Ovary (tissue), 9 donors: ENCODE results near the gene DAP. TPM values are rescaled to one million over a fixed set of nuclear protein-coding genes. Genes with fewer than 3 reads are reported as not detected.

ENCODE experiments used
- DNase-seq, 5 donors: peaks; one replicate each; pipeline ENCODE4 v3.0.0-alpha.2; 2019 to 2020
- H3K27ac ChIP-seq, 2 donors: fragments of 200-600 bp; one replicate each; pipeline versions ENCODE4 v1.5.1 to v1.8.0; 2019 to 2022
- H3K27me3 ChIP-seq: fragments of 200-600 bp; one replicate; pipeline ENCODE4 v1.8.0; 2022
- H3K36me3 ChIP-seq: fragments of 200-600 bp; sonication (generic); one replicate; pipeline ENCODE4 v1.5.1; 2019
- H3K4me1 ChIP-seq: one replicate; pipeline ENCODE4 v1.8.1; 2013; ENCODE audit warnings: mild to moderate bottlenecking, moderate library complexity; ENCODE audit not compliant: insufficient read depth
- H3K4me3 ChIP-seq: fragments of 200-600 bp; sonication (generic); one replicate; pipeline ENCODE4 v1.5.1; 2017
- H3K9me3 ChIP-seq, 2 donors: fragments of 200-600 bp in 1 of 2; sonication (generic) in 1 of 2; one replicate each; pipeline versions ENCODE4 v1.5.1 to v1.8.1; 2013 to 2019; ENCODE audit warnings: mild to moderate bottlenecking in 1 of 2, moderate library complexity in 1 of 2
- CTCF ChIP-seq, 3 donors: fragments of 450-650 bp in 2 of 3; fragments of 200-600 bp in 1 of 3; IDR thresholded peaks; one replicate each; pipeline versions ENCODE4 v1.5.1 to v1.8.0; 2016 to 2022; ENCODE audit warnings: antibody characterized with exemption in 3 of 3, mild to moderate bottlenecking in 1 of 3
- EP300 ChIP-seq: sonication (generic); formaldehyde crosslinking; IDR thresholded peaks from one replicate; pipeline ENCODE4 v1.6.1; 2017; ENCODE audit warnings: antibody characterized with exemption
- POLR2A ChIP-seq: fragments of 450-650 bp; IDR thresholded peaks from one replicate; pipeline ENCODE4 v1.6.1; 2017; ENCODE audit warnings: antibody characterized with exemption, mild to moderate bottlenecking, moderate library complexity
- WGBS, 3 donors: extraction: QIAGEN DNeasy Blood & Tissue Kit in 1 of 3; methylation state at CpG; one replicate each; pipeline versions ENCODE4 v1.1.5 to v1.1.7; 2013 to 2017; 5-methylcytosine and 5-hydroxymethylcytosine counted together
- intact Hi-C, 4 donors: fragments of 100-400 bp; cut with DNase I; formaldehyde crosslinking; loops; one replicate each; pipeline versions ENCODE4 v1.11.0 to v1.15.1; 2022 to 2023
- polyA plus RNA-seq, 2 donors: library from polyadenylated mRNA; stranded (reverse); fragments of 200-250 nt in 1 of 2; fragments of 350-450 nt in 1 of 2; fragmentation: Illumina TruSeq in 1 of 2; extraction: RNeasy Lipid Tissue Mini Kit (QIAGEN cat#74804) in 1 of 2; gene quantifications; one replicate each; pipeline ENCODE4 v1.2.3, GENCODE V29; 2013 to 2014
- total RNA-seq, 7 donors: library from RNA; depleted of rRNA in 2 of 7; stranded (reverse); fragments of >200 nt in 2 of 7; fragmentation: NEBNext Ultra II Directional in 3 of 7; extraction: Animal tissue kit (Norgen Biotek cat#: 25700) in 3 of 7; gene quantifications; one replicate each; pipeline versions ENCODE4 v1.1.0 to v1.2.4, GENCODE V29; 2016 to 2023
- donor health status: DM: no; HTN: no; CAD: no; lungs with moderate emphysema.
- donor health status: DM: no; HTN: no; CAD: no.
- donor health status: Bipolar disorder and iron deficiency.
- donor health status: DM: yes; HTN: yes; CAD: no.
- donor health status: DM: no; HTN: no; CAD: no.
- donor health status: DM: yes; HTN: yes; CAD: no.

DAP gene
- total and polyA plus RNA-seq, 9 donors, result 32.0 to 159 (median 88.5) TPM

GRCh38 chr5:10741661-10742060, 19.4 kb downstream of the DAP start:
- 88 to 94% (median 88%) methylated on average over 9 of the region's 9 CpGs for WGBS, 3 donors
- no peaks in the 10 kb centered on the region for H3K36me3 ChIP-seq
- DNase-seq, result no peak
- H3K9me3 ChIP-seq, result no peaks in the 10 kb centered on the region
- intact Hi-C loops, result loop anchor here in 1 of 4 donors (1.0 kb wide), 1 partner anchor 23 kb away; no protein-coding TSS in a partner anchor
- no peaks in the 10 kb centered on the region for H3K4me1 ChIP-seq
- no peaks in the 10 kb centered on the region for H3K27me3 ChIP-seq
- H3K4me3 ChIP-seq, result no peak overlapping the region
- no peak overlapping the region for H3K27ac ChIP-seq
- TF ChIP-seq POLR2A, result no peak
- TF ChIP-seq CTCF (IDR thresholded peaks at IDR 0.05), result no peak
- TF ChIP-seq EP300, result no peak

GRCh38 chr5:10740384-10740783, 20.6 kb downstream of the DAP start:
- WGBS, 3 donors, result 68 to 94% (median 73%) methylated on average over 2 of the region's 2 CpGs
- Histone ChIP-seq H3K36me3 (no peaks in the 10 kb centered on the region), H3K4me3 (no peak overlapping the region), H3K4me1 (no peaks in the 10 kb centered on the region), H3K27me3 (no peaks in the 10 kb centered on the region), H3K9me3 (no peaks in the 10 kb centered on the region), H3K27ac (no peak overlapping the region)
- no peak for DNase-seq
- TF ChIP-seq EP300 (no peak), CTCF (IDR thresholded peaks at IDR 0.05) (no peak), POLR2A (no peak)
- intact Hi-C loops, result no loop called here

- intact Hi-C loops, result no loop called here
- Histone ChIP-seq H3K27ac (no peak overlapping the region), H3K36me3 (no peaks in the 10 kb centered on the region), H3K4me3 (no peak overlapping the region), H3K27me3 (no peaks in the 10 kb centered on the region), H3K9me3 (no peaks in the 10 kb centered on the region), H3K4me1 (no peaks in the 10 kb centered on the region)
- no peak for DNase-seq
- TF ChIP-seq CTCF (IDR thresholded peaks at IDR 0.05) (no peak), POLR2A (no peak), EP300 (no peak)
These were observed 23.2 kb downstream of the DAP start for GRCh38 chr5:10737880-10738279.

GRCh38 chr5:10736808-10737207, 24.2 kb downstream of the DAP start:
- Histone ChIP-seq H3K27ac (no peak overlapping the region), H3K4me1 (no peaks in the 10 kb centered on the region), H3K36me3 (no peaks in the 10 kb centered on the region), H3K27me3 (no peaks in the 10 kb centered on the region), H3K4me3 (no peak overlapping the region), H3K9me3 (no peaks in the 10 kb centered on the region)
- intact Hi-C loops, result no loop called here
- DNase-seq, result no peak
- WGBS, 3 donors, result 89 to 91% (median 89%) methylated on average over 5 of the region's 5 CpGs
- no peak for TF ChIP-seq CTCF (IDR thresholded peaks at IDR 0.05)
- TF ChIP-seq EP300, result no peak
- no peak for TF ChIP-seq POLR2A

- intact Hi-C loops, result no loop called here
- Histone ChIP-seq H3K27me3 (no peaks in the 10 kb centered on the region), H3K27ac (no peak overlapping the region), H3K9me3 (no peaks in the 10 kb centered on the region), H3K36me3 (no peaks in the 10 kb centered on the region), H3K4me1 (no peaks in the 10 kb centered on the region), H3K4me3 (no peak overlapping the region)
- TF ChIP-seq CTCF (IDR thresholded peaks at IDR 0.05) (no peak), EP300 (no peak), POLR2A (no peak)
- 88 to 93% (median 91%) methylated on average over 11 of the region's 11 CpGs for WGBS, 3 donors
- no peak for DNase-seq
These were observed 24.7 kb downstream of the DAP start for GRCh38 chr5:10736354-10736753.
